A549 (cell line): ENCODE data around the gene ACSL4.

Experiments used
- CEBPB ChIP-seq, 2 experiments: fragments of >200 bp in 1 of 2; sonication (Bioruptor Twin) in 1 of 2; formaldehyde crosslinking in 1 of 2; IDR thresholded peaks; 2 replicates each; pipeline ENCODE4 v1.6.1; 2012 to 2016
- CHD4 ChIP-seq: fragments of 200-600 bp; sonication (generic); IDR thresholded peaks from 2 replicates; pipeline ENCODE4 v1.6.1; 2016; ENCODE audit warnings: antibody characterized with exemption, mild to moderate bottlenecking, borderline replicate concordance
- KDM1A ChIP-seq: fragments of 200-600 bp; sonication (generic); IDR thresholded peaks from 2 replicates; pipeline ENCODE4 v1.6.1; 2016; ENCODE audit warnings: low read depth, mild to moderate bottlenecking
- MYC ChIP-seq: IDR thresholded peaks from 2 replicates; pipeline ENCODE4 v1.6.1; 2012; ENCODE audit warnings: mild to moderate bottlenecking, inconsistent platforms, low read length, improper control_type of control experiment, borderline replicate concordance
- POLR2A ChIP-seq: IDR thresholded peaks from 2 replicates; pipeline ENCODE4 v1.6.1; 2012; ENCODE audit warnings: mild to moderate bottlenecking, low read length
- POLR2AphosphoS2 ChIP-seq: conservative IDR thresholded peaks from 2 replicates; pipeline ENCODE4 v1.6.1; 2012; ENCODE audit warnings: low read length, improper control_type of control experiment, inconsistent platforms
- RARB ChIP-seq: fragments of 250-450 bp; sonication (Bioruptor Pico); IDR thresholded peaks from 2 replicates; pipeline ENCODE4 v1.8.0; 2021; ENCODE audit warnings: mild to moderate bottlenecking, moderate library complexity
- REST ChIP-seq: fragments of 200-600 bp; sonication (generic); IDR thresholded peaks from 2 replicates; pipeline ENCODE4 v1.6.1; 2016; ENCODE audit warnings: antibody characterized with exemption, mild to moderate bottlenecking, moderate library complexity
- RNF2 ChIP-seq: fragments of 200-600 bp; sonication (generic); IDR thresholded peaks from 2 replicates; pipeline ENCODE4 v1.6.1; 2016; ENCODE audit warnings: low read depth, mild to moderate bottlenecking, antibody characterized with exemption, moderate library complexity, borderline replicate concordance
- ZC3H11A ChIP-seq: fragments of 450-650 bp; IDR thresholded peaks from 2 replicates; pipeline ENCODE4 v1.6.1; 2014; ENCODE audit warnings: antibody characterized with exemption, mild to moderate bottlenecking
- TF ChIP-seq, protein P1 (sequence below): fragments of >200 bp; sonication (Bioruptor Twin); formaldehyde crosslinking; IDR thresholded peaks from 3 replicates; pipeline ENCODE4 v1.5.1; 2016
- TF ChIP-seq, protein P2 (sequence below): fragments of 150-350 bp; IDR thresholded peaks from 2 replicates; pipeline ENCODE4 v1.6.1; 2014; ENCODE audit warnings: low read depth, mild to moderate bottlenecking, low read length

DNA sequence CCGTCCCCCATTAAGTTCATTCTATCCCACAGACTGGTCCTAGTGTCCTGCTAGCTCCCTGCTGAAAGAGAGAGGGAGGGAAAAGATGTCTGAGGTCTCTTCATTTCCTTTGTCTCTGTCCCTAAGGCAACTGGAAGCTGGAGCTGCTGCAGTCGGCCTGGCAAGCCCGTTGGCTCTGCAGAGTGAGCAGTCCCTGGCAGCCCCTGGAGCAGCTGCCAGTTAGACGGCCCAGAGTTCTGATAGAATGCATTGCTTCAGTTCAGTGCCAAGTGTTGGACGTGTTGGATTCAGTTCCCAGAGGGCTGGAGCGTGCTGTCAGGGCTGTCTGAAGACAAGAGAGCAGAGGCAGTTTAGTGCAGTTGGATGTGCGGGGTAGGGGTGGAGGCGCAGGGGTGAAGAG is 109.1 kb downstream of the ACSL4 start:
- TF ChIP-seq MYC (no peak), POLR2AphosphoS2 (no peak), CHD4 (no peak), KDM1A (no peak), CEBPB (IDR thresholded peaks at IDR 0.05) (no peak), POLR2A (no peak), REST (no peak), RNF2 (no peak), ZC3H11A (no peak), RARB (no peak)
- TF ChIP-seq, protein P1, sequence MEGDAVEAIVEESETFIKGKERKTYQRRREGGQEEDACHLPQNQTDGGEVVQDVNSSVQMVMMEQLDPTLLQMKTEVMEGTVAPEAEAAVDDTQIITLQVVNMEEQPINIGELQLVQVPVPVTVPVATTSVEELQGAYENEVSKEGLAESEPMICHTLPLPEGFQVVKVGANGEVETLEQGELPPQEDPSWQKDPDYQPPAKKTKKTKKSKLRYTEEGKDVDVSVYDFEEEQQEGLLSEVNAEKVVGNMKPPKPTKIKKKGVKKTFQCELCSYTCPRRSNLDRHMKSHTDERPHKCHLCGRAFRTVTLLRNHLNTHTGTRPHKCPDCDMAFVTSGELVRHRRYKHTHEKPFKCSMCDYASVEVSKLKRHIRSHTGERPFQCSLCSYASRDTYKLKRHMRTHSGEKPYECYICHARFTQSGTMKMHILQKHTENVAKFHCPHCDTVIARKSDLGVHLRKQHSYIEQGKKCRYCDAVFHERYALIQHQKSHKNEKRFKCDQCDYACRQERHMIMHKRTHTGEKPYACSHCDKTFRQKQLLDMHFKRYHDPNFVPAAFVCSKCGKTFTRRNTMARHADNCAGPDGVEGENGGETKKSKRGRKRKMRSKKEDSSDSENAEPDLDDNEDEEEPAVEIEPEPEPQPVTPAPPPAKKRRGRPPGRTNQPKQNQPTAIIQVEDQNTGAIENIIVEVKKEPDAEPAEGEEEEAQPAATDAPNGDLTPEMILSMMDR = no peak
- TF ChIP-seq, protein P2, sequence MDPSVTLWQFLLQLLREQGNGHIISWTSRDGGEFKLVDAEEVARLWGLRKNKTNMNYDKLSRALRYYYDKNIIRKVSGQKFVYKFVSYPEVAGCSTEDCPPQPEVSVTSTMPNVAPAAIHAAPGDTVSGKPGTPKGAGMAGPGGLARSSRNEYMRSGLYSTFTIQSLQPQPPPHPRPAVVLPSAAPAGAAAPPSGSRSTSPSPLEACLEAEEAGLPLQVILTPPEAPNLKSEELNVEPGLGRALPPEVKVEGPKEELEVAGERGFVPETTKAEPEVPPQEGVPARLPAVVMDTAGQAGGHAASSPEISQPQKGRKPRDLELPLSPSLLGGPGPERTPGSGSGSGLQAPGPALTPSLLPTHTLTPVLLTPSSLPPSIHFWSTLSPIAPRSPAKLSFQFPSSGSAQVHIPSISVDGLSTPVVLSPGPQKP = no peak
